Esophagus (tissue), 2 donors: Measurements from ENCODE around the gene ZSCAN5C. TPM values are rescaled to one million over a fixed set of nuclear protein-coding genes. Genes with fewer than 3 reads are reported as not detected.
"Not testable (repeated sequence)": the region's sequence is repeated elsewhere in the genome, so short reads cannot be mapped to it uniquely, and the experiment has no call there.

Experiments
- H3K27ac ChIP-seq, 2 donors: one replicate each; pipeline ENCODE4 v1.5.1; 2013; ENCODE audit warnings: low read depth in 2 of 2, mild to moderate bottlenecking in 2 of 2, inconsistent platforms in 1 of 2, low read length in 1 of 2, moderate library complexity in 1 of 2
- H3K27me3 ChIP-seq, 2 donors: one replicate each; pipeline ENCODE4 v1.6.1; 2013; ENCODE audit warnings: low read length in 2 of 2, control low read depth in 1 of 2, mild to moderate bottlenecking in 1 of 2; ENCODE audit not compliant: insufficient read depth in 2 of 2, control insufficient read depth in 1 of 2
- H3K36me3 ChIP-seq, 2 donors: one replicate each; pipeline ENCODE4 v1.6.1; 2013; ENCODE audit warnings: low read length in 1 of 2; ENCODE audit not compliant: control insufficient read depth in 2 of 2, insufficient read depth in 2 of 2
- H3K4me1 ChIP-seq, 2 donors: one replicate each; pipeline ENCODE4 v1.6.1; 2013; ENCODE audit warnings: low read length in 1 of 2; ENCODE audit not compliant: control insufficient read depth in 2 of 2, insufficient read depth in 2 of 2
- H3K4me3 ChIP-seq, 2 donors: one replicate each; pipeline ENCODE4 v1.5.1; 2013; ENCODE audit warnings: low read length in 2 of 2, mild to moderate bottlenecking in 2 of 2, low read depth in 1 of 2, moderate library complexity in 1 of 2
- H3K9me3 ChIP-seq, 2 donors: one replicate each; pipeline ENCODE4 v1.6.1; 2013; ENCODE audit warnings: mild to moderate bottlenecking in 2 of 2, low read depth in 1 of 2, low read length in 1 of 2, moderate library complexity in 1 of 2; ENCODE audit not compliant: control insufficient read depth in 2 of 2, insufficient read depth in 1 of 2
- WGBS, 2 donors: extraction: QIAGEN DNeasy Blood & Tissue Kit; methylation state at CpG; one replicate each; pipeline ENCODE4 v1.1.7; 2013; 5-methylcytosine and 5-hydroxymethylcytosine counted together
- polyA plus RNA-seq, 2 donors: library from polyadenylated mRNA; stranded (reverse); fragments of 200-250 nt; gene quantifications; one replicate each; pipeline ENCODE4 v1.2.3, GENCODE V29; 2013
- donor health status: healthy with polysubstance abuse.
- donor health status: Bipolar disorder and iron deficiency.

ZSCAN5C gene
- polyA plus RNA-seq, 2 donors, result not detected

DNA sequence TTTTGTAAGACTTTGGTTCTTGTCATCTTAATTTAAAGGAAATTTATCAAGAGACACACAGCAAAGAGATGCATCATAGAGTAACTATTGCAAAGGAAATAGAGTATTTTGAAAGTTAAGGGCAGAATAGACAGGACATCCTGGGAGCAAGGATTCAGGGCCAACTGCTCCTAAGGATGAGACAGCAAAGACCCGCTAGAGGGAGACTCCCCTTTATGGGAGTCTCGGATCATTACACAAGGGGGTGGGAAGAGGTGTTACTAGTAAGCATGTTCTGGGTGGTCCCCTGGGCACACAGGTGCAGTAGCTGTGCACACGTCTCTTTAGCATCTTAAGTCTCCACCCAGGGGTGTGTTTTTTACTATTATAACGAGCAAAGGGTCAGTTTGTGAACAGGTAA, 9.6 kb downstream of the ZSCAN5C start:
- no peak overlapping the region for H3K27ac ChIP-seq
- H3K4me3 ChIP-seq, result no peak overlapping the region
- no peaks in the 10 kb centered on the region for H3K27me3 ChIP-seq
- WGBS, 2 donors, result 68 to 74% methylated on average over 4 of the region's 4 CpGs
- no peaks in the 10 kb centered on the region for H3K36me3 ChIP-seq
- no peaks in the 10 kb centered on the region for H3K9me3 ChIP-seq
- H3K4me1 ChIP-seq, result peaks cover 0 to 3% of the 10 kb centered on the region in 2 donors

DNA sequence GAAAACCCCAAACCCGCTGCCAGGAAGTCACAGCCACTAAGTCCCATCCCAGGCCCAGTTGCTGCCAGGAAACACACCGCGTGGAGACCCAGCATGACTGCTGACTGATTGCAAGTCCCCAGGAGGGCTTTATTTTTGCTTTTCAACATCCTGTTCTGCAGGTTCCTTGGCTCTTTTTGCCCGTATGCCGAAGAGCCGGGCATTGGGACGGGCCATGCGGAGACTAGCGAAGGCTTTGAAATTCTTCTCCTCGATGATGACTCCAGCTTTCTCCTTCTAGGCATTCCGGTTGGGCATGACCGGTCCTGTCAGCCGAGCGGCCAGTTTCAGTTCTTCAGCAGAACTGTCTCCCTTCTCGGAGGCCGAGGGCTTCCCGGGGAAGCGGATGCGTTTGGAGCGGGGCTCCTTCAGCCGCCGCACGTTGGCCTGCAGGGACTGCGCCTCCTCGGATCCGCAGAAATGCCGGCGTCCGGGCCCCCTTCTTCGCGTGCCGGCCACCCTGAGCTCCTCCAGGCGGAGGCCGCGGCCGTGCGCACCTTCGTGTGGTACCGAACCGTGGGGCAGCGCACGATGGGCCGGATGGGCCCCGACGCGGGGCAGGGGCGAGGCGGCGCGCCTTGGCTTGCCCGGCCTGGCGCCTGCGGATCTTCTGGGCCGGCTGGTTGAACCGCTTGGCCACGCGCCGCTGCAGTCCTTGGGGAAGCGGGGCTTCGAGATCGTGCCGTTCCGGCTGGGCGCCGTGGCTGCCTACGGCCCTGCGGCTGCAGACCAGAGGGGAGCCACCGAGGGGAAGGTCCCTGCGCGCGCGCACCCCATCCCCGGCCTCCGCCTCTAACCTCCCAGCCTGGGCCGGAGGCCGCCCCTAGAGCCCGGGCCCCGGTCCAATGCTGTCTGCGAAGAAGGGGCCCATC, 15.2 kb downstream of the ZSCAN5C start:
- H3K27me3 ChIP-seq, result no peaks in the 10 kb centered on the region
- H3K4me3 ChIP-seq, result peak overlapping the region; percentile 40 to 47
- 5 to 7% methylated on average over 67 to 79 of the region's 79 CpGs for WGBS, 2 donors
- H3K27ac ChIP-seq, result peak overlapping the region; percentile 85 to 86
- H3K9me3 ChIP-seq, result no peaks in the 10 kb centered on the region
- peaks cover 0 to 5% of the 10 kb centered on the region in 2 donors for H3K36me3 ChIP-seq
- H3K4me1 ChIP-seq, result peaks cover 4 to 6% of the 10 kb centered on the region in 2 donors

DNA sequence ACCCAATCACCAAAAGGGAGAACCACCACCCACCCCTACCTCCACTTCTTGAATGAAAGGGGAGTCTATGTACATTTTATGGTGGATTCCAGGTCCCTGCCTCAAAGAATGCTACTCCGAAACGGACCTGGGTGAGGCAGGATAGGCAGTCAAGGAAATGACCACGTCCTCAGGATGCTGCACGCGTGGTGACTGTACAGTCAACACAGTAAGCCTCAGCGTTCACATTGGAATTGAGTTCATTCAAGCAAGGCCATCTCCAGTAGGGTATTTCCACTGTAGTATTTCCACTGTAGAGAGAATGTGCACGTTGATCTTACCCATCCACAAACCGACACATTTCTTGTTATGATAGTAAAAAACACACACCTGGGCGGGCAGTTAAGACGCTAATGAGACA, 16.9 kb downstream of the ZSCAN5C start:
- peaks cover 4 to 6% of the 10 kb centered on the region in 2 donors for H3K4me1 ChIP-seq
- no peak overlapping the region for H3K4me3 ChIP-seq
- H3K27ac ChIP-seq, result no peak overlapping the region
- H3K27me3 ChIP-seq, result no peaks in the 10 kb centered on the region
- H3K9me3 ChIP-seq, result no peaks in the 10 kb centered on the region
- WGBS, 2 donors, result 87 to 90% methylated on average over 10 of the region's 10 CpGs
- H3K36me3 ChIP-seq, result peaks cover 0 to 7% of the 10 kb centered on the region in 2 donors

GRCh38 chr19:56221442-56221841, 19.4 kb downstream of the ZSCAN5C start:
- H3K27ac ChIP-seq, H3K4me1 ChIP-seq: not testable (repeated sequence)
- WGBS, 2 donors, result 64% methylated on average over 9 of the region's 9 CpGs

GRCh38 chr19:56221851-56222250, 19.8 kb downstream of the ZSCAN5C start:
- no peaks in the 10 kb centered on the region for H3K27me3 ChIP-seq
- no peaks in the 10 kb centered on the region for H3K9me3 ChIP-seq
- no peak overlapping the region for H3K27ac ChIP-seq
- 93 to 94% methylated on average over 14 of the region's 14 CpGs for WGBS, 2 donors
- peaks cover 0 to 7% of the 10 kb centered on the region in 2 donors for H3K36me3 ChIP-seq
- peaks cover 1 to 4% of the 10 kb centered on the region in 2 donors for H3K4me1 ChIP-seq
- H3K4me3 ChIP-seq, result no peak overlapping the region

More at GRCh38 chr19:56221442-56221841, 19.4 kb downstream of the ZSCAN5C start:
- not testable (repeated sequence) for H3K27me3 ChIP-seq, H3K36me3 ChIP-seq, H3K4me3 ChIP-seq, H3K9me3 ChIP-seq

DNA sequence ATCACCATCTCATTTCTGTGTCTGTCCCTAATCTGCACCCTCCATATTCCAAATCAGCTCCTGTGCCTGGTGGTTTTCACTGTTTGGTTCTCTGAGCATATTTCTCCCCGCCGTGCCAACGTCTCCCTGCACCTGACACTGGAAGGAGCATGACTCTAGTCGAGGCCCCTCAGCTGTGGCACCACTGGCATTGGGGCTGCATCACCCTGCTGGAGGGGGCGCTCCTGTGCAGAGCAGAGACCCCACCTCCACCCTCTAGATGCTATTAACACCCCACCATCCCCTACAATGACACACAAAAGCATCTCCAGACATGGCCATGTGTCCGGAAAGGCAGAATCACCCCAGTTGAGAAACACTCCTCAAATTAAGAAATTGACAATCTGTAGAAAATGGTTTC, 20.8 kb downstream of the ZSCAN5C start:
- Histone ChIP-seq H3K27me3 (no peaks in the 10 kb centered on the region), H3K4me1 (no peaks in the 10 kb centered on the region), H3K36me3 (peaks cover 0 to 7% of the 10 kb centered on the region in 2 donors), H3K4me3 (no peak overlapping the region), H3K9me3 (no peaks in the 10 kb centered on the region), H3K27ac (no peak overlapping the region)
- WGBS, 2 donors, result 77 to 80% methylated on average over 6 of the region's 6 CpGs

DNA sequence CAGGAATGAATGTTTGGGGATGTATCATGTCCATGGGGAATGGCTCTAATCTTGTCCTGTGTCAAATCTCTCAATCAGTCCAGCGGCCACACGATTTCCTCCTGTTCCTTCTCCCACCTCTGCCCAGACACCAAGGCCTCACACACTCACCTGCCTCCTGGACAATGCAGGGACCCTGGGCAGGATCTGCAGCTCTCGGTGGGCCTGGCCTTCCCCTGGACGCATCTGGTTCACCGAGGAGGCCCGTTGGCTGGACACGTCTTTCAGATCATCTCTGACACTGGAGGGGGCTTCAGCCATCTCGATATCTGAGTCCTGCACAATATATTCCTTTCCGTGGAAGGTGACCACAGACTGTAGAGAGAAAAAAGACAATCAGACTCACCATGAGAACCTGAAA, 21.4 kb downstream of the ZSCAN5C start:
- Histone ChIP-seq H3K36me3 (peaks cover 0 to 7% of the 10 kb centered on the region in 2 donors), H3K27me3 (no peaks in the 10 kb centered on the region), H3K27ac (no peak overlapping the region), H3K9me3 (no peaks in the 10 kb centered on the region), H3K4me1 (no peaks in the 10 kb centered on the region), H3K4me3 (no peak overlapping the region)
- WGBS, 2 donors, result 94 to 97% methylated on average over 9 of the region's 9 CpGs

- no peaks in the 10 kb centered on the region for H3K27me3 ChIP-seq
- H3K9me3 ChIP-seq, result no peaks in the 10 kb centered on the region
- no peak overlapping the region for H3K4me3 ChIP-seq
These were observed 43.2 kb downstream of the ZSCAN5C start for GRCh38 chr19:56245121-56245740.

GRCh38 chr19:56245764-56246163, 43.7 kb downstream of the ZSCAN5C start:
- H3K27me3 ChIP-seq, H3K27ac ChIP-seq, H3K9me3 ChIP-seq, H3K4me3 ChIP-seq, H3K4me1 ChIP-seq, H3K36me3 ChIP-seq: not testable (repeated sequence)
- WGBS, 2 donors, result 71 to 72% methylated on average over 4 of the region's 4 CpGs

More at GRCh38 chr19:56245121-56245740, 43.2 kb downstream of the ZSCAN5C start:
- Histone ChIP-seq H3K36me3 (no peaks in the 10 kb centered on the region), H3K27ac (no peak overlapping the region), H3K4me1 (no peaks in the 10 kb centered on the region)
- 86 to 88% methylated on average over 7 of the region's 7 CpGs for WGBS, 2 donors
